ENCODE measurements around the gene HMOX1. TPM values are rescaled to one million over a fixed set of nuclear protein-coding genes. Genes with fewer than 3 reads are reported as not detected.
"Not testable (repeated sequence)": the region's sequence is repeated elsewhere in the genome, so short reads cannot be mapped to it uniquely, and the experiment has no call there.

HMOX1 gene
- total RNA-seq, 1 donor from 2014 or later = 35.9 TPM

DNA sequence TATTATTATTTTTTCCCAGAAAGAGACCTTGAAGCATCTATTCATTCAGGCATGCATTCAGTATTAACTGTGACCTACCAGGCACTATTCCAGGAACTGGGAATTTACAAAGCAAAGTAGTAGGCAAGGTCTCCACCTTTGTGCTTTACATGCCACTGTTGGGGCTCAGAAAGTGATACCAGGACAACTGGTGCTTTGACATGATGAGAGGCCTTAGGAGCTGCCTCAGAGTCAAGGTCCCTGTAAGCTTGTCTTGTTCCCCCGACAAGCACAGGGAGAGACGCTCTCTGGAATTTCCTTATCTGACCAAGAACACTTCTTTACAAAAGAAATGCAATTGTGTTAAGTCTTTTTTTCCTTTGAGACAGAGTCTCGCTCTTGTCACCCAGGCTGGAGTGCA lies 2.3 kb upstream of the HMOX1 start:
- ATAC-seq (no peak), DNase-seq (ENCODE audit: low spot score) (no peak)

DNA sequence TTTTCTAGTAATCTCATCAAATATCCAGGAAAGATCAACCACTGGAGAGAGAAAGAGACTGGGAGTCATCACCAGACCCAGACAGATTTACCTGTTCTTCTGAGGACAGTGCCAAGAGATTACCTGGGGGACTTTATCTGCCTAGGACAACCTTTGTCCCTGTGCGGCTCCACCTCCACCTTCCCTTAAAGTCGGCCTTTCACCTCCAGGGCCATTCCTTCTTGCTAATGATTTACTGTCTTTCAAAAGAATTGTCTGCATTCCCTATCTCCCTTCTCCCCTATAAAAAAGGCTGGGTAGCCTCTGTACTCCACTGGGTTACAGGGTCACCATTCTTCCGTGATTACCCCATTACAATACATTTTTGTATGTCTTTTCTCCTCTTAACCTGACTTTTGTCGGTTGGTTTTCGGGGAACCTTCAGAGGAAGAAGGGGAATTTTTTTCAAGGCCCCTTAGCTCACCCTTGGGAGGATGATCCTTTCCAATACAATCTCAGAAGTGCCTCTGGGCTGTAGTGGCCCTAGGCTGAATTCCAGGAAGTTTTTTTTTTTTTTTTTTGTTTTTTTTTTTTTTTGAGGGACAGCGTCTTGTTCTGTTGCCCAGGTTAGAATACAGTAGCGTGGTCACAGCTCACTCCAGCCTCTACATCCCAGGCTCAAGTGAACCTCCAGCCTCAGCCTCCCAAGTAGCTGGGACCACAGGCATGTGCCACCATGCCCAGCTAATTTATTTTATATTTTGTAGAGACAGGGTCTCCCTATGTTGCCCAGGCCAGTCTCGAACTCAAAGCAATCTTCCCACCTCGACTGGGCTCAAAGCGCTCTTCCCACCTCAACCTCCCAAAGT lies 1.5 kb upstream of the HMOX1 start:
- ATAC-seq = peak; percentile 16
- DNase-seq (ENCODE audit: low spot score) = peak; percentile 62

DNA sequence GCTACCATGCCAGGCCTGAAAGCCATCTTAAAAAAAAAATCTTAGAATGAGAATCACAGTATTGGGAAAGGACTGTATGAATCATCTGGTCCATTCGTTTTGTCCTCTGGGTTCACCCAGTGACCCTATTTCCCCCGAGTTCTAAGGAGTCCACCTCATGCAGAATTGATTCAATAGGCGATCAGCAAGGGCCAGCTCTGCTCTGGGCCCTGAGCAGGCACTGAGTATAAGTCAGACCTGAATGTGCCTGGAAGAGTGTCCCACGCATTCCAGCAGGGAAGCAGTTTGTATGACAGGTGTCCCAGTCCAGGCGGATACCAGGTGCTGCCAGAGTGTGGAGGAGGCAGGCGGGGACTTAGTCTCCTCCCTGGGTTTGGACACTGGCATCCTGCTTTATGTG lies 883 bp upstream of the HMOX1 start:
- no peak for DNase-seq (ENCODE audit: low spot score)
- peak; percentile 6 for ATAC-seq

DNA sequence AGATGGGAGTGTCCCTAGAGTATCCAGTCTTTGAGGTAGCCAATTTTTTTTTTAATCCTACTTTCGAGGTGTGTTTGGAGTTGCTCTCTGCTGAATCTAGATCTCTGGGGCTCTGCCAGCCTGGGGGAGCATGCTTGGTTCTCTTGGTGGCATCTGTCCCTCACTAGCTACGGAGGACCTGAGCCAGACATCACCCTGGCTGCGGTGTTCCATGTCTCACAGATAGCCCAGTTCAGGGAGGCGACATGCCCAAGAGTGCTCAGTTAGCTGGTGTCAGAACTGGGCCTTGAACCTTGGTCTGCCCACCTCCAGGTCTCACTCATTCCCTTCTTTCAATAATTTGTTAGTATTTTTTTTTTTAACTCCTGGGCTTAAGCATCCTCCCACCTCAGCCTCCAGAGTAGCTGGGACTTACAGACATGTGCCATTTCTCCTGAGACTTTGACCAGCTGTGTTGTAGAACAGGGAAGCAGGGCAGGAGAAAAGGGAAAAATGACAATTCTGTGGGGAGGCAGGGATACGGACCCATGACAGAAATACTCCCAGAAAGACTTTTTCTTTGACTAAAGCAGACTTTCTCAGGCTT lies 621 bp downstream of the HMOX1 start:
- DNase-seq (ENCODE audit: low spot score) = no peak

DNA sequence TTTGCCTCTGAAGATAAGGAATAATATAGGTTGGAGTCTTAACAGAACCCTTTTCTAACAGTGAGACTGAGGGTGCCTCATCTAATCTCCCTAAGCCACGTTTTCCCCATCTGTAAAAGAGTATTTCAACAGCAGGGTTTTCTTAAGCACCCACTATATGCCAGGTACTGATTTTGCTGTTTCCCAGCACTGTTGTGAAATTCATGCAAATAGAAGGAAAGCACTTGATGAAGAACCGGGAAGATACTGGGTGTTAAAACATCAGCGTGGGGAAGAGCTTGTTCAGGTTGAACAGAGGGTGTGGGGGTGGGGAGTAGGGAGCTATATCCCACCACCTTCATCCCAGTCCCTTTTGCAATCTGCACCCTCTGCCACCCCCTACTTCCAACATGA lies 2.8 kb downstream of the HMOX1 start:
- ATAC-seq (no peak), DNase-seq (ENCODE audit: low spot score) (no peak)

More for the DNA sequence above, 621 bp downstream of the HMOX1 start:
- peak; percentile 15 for ATAC-seq

DNA sequence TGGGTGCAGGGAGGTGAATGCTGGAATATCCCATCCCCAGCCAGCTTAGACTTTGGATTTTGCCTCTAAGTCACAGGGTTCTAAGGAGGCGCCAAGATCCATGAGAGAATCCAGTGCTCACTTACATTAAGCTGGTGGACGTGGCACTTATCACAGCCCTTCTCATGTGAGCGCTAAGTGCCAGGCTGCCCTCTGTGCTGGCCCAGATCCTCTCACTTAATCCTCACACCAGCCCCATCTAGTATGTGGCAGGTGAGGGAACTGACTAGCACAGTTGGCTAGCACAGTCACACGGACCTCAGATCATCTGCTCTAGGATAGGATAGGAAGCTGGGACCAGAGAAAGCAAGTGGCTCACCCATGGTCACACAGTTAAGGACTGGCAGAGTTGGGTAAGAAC lies 3.6 kb downstream of the HMOX1 start:
- ATAC-seq (peak; percentile 18), DNase-seq (ENCODE audit: low spot score) (no peak)

DNA sequence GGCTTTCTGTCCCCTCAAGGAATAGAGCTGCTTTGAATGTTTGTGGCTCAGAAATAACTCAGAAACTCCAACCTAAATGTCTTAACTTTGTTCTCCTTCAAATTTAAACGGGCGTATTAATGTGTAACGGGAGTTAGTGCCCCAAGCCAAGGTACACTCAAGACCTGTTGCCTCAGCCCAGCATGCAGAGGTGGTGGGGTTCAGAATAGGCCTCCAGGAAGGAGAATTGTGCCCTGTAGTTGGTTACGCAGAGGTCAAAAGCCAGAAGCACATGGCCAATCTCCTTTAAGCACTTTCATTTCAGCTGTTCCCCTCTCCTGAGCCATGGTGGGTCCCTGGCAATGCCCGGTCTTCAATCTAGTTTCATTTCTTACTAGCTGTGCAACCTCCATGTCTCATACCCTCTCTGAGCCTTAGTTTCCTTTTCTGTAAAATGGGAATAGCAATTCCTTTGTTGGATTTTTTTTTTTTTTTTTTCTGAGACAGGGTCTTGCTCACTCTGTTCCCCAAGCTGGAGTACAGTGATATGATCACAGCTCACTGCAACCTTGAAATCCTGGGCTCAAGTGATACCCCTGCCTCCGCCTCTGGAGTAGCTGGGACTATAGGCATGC lies 4.2 kb downstream of the HMOX1 start:
- no peak for DNase-seq (ENCODE audit: low spot score)

DNA sequence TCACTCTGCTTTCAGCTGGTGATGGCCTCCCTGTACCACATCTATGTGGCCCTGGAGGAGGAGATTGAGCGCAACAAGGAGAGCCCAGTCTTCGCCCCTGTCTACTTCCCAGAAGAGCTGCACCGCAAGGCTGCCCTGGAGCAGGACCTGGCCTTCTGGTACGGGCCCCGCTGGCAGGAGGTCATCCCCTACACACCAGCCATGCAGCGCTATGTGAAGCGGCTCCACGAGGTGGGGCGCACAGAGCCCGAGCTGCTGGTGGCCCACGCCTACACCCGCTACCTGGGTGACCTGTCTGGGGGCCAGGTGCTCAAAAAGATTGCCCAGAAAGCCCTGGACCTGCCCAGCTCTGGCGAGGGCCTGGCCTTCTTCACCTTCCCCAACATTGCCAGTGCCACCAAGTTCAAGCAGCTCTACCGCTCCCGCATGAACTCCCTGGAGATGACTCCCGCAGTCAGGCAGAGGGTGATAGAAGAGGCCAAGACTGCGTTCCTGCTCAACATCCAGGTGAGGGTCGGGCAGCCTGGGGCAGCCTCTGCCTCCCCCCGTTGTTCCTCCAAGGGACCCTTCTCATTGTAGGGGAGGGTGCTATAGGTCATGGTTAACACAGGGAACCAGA lies 5.9 kb downstream of the HMOX1 start:
- ATAC-seq = no peak
- DNase-seq (ENCODE audit: low spot score) = no peak

More for the DNA sequence above, 4.2 kb downstream of the HMOX1 start:
- ATAC-seq = peak; percentile 17

DNA sequence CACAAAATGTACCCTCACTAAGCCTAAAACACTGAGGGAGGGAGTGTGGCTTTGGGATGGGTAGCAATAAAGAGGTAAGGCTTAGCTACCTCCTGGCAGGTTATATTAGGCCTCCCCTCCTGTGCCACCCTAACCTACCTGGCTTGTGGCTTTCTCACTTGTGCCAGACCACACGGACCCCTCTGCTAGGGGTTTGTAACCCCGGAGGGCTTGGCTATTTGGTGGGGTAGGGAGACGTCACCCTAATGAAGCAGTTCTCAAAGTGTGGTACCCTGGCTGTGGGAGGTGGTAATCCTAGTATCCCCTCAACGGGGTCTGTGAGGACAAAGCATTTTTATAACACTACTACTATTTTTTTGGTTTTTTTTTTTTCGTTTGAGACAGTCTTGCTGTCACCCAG lies 10.0 kb downstream of the HMOX1 start:
- DNase-seq (ENCODE audit: low spot score) = no peak
- no peak for ATAC-seq

DNA sequence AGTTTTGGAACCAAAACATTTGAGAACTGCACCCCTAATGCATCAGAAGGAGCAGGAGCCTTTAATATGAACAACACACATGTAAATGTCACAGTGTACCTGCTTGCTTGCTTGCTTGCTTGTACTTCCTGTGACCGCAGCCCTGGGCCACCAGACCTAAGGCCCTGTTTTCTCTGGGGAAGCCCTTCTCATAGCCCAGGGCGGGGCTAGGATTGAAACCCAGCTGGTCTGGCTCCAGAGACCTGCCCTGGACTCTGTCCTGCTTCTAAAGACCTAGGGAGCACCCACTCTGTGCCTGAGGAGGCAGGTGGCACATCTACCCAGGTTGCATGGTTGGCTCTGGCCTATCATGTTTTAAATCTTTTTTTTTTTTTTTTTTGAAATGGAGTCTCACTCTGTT lies 11.5 kb downstream of the HMOX1 start:
- peak; percentile 71 for ATAC-seq
- DNase-seq (ENCODE audit: low spot score) = peak; percentile 73

DNA sequence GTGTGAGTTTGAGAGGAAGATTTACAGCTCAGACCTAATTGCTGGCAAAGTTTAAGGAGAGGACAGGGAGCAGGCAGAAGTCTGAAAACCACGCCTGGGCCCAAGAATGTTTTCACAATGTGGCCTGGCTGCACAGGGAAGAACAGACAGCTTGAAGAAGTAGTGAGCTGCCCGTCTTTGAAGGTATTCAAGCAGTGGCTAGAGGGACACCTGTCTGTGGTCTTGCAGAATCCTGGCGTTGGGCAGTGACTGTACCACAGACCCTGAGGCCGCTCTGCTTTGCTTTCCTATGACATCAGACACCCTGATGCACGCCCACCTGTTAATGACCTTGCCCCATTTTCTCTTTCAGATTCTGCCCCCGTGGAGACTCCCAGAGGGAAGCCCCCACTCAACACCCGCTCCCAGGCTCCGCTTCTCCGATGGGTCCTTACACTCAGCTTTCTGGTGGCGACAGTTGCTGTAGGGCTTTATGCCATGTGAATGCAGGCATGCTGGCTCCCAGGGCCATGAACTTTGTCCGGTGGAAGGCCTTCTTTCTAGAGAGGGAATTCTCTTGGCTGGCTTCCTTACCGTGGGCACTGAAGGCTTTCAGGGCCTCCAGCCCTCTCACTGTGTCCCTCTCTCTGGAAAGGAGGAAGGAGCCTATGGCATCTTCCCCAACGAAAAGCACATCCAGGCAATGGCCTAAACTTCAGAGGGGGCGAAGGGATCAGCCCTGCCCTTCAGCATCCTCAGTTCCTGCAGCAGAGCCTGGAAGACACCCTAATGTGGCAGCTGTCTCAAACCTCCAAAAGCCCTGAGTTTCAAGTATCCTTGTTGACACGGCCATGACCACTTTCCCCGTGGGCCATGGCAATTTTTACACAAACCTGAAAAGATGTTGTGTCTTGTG lies 12.5 kb downstream of the HMOX1 start:
- peak; percentile 72 for DNase-seq (ENCODE audit: low spot score)
- peak; percentile 66 for ATAC-seq

DNA sequence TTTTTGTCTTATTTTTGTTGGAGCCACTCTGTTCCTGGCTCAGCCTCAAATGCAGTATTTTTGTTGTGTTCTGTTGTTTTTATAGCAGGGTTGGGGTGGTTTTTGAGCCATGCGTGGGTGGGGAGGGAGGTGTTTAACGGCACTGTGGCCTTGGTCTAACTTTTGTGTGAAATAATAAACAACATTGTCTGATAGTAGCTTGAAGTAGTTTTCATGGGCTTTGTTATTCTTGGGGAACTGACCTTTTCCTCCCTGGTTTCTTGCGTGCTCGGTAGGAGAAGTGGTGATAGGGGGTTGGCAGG lies 13.1 kb downstream of the HMOX1 start:
- no peak for DNase-seq (ENCODE audit: low spot score)

DNA sequence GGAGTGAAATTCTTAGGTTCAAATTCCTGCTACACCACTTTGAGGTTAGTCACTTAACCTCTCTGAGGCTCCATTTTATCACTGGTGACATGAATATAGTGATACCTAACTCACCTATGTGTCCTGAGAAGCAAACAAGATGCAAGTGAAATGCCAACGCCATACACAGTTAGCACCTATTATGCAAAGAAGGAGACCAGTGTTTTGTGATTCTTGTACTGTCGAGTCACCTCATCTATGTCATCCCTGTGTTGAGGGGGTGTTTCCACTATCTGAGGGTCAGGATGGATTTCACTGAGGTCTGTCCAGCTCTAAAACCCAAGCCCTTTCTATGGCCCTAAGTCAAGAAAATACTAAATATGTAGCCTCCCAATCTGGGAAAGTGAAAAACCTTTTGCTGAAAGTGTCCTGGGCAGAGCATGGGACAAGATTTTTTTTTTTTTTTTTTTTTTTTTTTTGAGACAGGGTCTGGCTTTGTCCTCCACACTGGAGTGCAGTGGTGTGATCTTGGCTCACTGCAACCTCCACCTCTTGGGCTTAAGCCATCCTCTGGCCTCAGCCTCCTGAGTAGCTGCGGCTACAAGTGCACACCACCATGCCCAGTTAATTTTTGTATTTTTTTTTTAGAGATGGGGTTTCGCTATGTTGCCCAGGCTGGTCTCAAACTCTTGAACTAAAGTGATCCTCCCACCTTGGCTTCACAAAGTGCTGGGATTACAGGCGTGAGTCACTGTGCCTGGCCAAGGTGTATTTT lies 14.1 kb downstream of the HMOX1 start:
- DNase-seq (ENCODE audit: low spot score) = no peak
- no peak for ATAC-seq

More for the DNA sequence above, 13.1 kb downstream of the HMOX1 start:
- ATAC-seq = no peak

DNA sequence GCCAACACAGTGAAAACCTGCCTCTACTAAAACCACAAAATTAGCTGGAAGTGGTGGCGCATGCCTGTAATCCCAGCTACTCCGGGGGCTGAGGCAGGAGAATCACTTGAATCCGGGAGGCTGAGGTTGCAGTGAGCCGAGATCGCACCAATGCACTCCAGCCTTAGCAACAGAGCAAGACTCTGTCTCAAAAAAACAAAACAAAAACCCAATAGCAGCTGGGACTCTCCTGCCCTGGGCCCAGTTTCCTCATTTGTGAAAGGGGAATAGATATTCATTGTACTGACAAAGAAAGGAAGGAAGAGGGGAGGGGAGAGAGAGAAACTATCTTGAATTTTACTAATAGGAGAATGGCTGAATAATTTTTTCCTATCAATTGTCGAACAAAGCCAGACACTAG lies 15.7 kb downstream of the HMOX1 start:
- DNase-seq (ENCODE audit: low spot score); ATAC-seq: not testable (repeated sequence)

DNA sequence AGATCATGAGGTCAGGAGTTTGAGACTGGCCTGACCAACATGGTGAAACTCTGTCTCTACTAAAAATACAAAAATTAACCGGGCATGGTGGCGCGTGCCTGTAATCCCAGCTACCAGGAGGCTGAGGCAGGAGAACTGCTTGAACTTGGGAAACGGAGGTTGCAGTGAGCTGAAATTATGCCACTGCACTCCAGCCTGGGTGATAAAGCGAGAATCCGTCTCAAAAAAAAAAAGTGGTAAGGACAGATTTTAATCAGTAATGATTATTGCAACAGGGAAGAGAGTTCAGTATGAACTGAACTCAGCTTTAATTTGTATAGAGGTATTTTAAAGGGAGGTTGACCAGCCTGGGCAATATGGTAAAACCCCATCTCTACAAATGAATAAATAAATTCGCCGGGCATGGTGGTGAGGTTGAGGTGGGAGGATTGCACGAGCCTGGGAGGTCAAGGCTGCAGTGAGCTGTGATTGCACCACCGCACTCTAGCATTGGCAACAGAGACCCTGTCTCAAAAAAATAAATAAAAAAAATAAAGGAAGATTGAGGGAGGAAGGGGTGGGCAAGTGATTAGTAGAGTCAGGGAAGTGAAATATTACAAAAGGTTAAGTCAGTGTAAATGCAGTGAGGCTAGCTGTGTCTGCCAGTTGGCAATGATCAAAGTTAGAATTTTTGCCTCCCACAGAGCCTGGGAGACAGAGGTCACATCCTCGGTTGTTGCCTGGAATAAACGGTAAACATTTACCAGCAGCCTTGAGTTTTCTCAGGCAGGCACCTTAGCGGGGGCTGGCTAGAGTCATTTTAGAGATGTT lies 16.4 kb downstream of the HMOX1 start:
- peak; percentile 73 for DNase-seq (ENCODE audit: low spot score)

DNA sequence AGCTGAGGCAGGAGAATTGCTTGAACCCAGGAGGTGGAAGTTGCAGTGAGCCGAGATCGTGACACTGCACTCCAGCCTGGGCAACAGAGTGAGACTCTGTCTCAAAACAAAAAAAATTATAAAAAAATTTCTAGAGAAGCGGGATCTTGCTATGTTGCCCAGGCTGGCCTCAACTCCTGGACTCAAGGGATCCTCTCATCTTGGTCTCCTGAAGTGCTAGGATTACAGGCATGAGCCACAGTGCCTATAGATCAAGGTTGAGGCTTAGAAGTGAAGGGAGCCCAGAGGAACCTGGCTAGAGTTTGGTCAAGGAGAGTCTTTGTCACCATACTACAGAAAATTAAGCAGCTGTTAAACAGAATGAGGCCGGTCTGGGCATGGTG lies 17.7 kb downstream of the HMOX1 start:
- no peak for ATAC-seq
- DNase-seq (ENCODE audit: low spot score) = no peak

More for the DNA sequence above, 16.4 kb downstream of the HMOX1 start:
- ATAC-seq = peak; percentile 68

DNA sequence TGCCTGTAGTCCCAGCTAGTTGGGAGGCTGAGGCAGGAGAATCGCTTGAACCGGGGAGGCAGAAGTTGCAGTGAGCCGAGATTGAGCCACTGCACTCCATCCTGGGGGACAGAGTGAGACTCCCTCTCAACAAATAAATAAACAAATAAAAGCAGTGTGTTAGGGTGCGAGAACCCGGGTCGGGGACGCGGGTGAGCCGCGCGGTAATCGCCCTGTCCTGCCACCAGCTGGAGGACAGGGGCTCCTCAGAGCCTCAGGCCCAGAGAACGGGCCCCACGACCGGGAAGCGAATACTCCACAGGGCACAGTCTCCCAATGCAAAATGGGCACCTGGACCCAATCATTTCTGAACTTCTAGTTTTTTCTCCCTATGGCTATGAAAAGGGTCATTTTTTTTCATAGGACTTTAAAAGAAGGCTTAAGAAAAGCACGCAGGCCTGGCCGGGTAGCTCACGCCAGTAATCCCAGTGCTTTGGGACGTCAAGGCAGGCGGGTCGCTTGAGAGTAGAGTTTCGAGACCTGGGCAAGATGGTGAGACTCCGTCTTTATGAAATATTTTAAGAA lies 18.3 kb downstream of the HMOX1 start:
- DNase-seq (ENCODE audit: low spot score) (no peak), ATAC-seq (no peak)

DNA sequence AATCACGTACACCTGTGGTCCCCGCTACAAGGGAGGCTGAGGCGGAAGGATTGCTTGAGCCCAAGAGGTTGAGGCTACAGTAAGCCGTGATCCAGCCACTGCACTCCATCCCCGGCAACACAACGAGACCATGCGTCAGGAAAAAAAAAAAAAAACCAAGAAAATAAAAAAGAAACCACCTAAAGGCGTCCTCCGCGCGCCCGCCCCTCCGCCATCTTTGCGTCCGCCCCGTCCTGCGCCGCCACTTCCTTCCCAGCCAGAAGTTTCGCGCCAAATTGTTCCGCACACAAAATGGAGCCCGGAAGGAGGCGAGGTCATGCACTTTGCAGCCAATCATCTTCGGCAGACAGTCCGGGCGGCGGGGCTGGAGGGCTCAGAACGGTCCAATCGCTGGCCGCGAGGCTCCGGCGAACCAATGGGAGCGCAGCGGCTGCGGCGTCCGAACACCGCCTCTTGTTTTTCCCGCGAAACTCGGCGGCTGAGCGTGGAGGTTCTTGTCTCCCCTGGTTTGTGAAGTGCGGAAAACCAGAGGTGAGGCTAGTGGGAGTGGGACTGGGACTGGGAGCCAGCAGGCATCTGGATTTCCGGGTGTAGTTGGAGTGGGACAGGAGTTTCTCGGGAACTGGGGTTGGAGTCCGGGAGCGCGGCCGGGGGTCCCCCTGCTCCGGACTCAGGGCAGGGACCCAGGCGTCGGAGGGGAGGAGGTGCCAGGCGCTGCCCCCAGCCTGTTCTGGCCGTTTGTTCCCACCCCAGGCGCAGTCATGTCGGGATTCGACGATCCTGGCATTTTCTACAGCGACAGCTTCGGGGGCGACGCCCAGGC lies 19.0 kb downstream of the HMOX1 start, which contains the start of gene MCM5:
Gene MCM5 (plus strand): TSS at position 463 of the 823 bp plus-strand sequence. CDS start 299 bp downstream, at position 762.
- DNase-seq (ENCODE audit: low spot score) (peak; percentile 97), ATAC-seq (peak; percentile 92)

All from left lobe of liver (tissue), 2 donors.